Astrocyte of the hippocampus (primary cell): ENCODE results near the gene KCND1.

Source experiments
- DNase-seq: peaks from one replicate; pipeline ENCODE4 v3.0.0; 2011; ENCODE audit warnings: low read depth, low spot score

The KCND1 gene

GRCh38 chrX:48974574-48974973 lies 2.9 kb upstream of the KCND1 start:
- DNase-seq: no peak

GRCh38 chrX:48974033-48974432 lies 2.4 kb upstream of the KCND1 start:
- no peak for DNase-seq

- peak; percentile 59 for DNase-seq
These were observed 848 bp upstream of the KCND1 start for GRCh38 chrX:48972220-48973164.

- DNase-seq: no peak
These were observed 2.2 kb downstream of the KCND1 start for GRCh38 chrX:48969471-48969870.

DNA sequence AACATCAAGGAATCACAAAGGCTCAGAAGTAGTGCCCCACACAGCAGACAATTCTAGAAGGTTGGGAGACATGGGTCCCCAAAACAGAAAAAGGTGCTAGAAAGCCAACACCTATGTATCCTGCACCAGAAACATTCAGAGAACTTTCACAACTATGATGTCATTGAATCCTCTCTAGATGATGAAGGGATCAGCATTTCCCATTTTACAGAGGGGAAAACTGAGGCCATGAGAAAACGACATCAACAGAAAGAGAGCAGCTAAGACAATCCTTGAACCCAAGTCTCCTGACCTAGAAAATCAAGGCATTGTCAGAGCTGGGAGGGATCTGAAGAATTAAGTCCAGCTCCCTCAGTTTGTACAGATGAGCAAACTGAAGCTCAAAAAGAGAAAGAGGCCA lies 3.3 kb downstream of the KCND1 start:
- no peak for DNase-seq

- DNase-seq: peak; percentile 69
These were observed 4.7 kb downstream of the KCND1 start for GRCh38 chrX:48966796-48967579.

- no peak for DNase-seq
These were observed 5.7 kb downstream of the KCND1 start for GRCh38 chrX:48965959-48966358.

DNA sequence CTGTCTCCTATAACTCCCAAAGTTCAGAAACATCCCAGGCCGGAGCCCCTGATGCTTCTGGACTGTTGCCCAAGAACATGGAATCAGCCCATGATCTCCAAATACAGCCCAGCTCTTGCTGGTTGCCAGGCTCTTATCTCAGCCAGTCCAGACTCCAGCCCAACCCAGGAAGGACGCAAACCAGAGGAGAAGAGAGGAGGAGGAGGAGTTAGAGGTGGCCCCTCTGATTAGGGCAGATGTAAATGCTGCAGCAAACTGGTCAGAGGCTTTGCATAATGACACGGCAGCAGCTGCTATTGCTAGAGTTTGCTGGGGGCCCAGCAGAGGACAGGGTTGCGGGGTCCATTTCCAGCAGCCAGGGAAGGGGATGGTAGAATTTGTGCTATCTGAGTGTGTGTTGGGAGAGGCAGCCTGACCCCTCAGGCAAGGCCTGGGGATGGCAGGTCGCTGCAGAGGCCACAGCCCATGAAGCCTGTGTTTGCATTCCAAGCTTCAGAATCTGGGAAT lies 10.0 kb downstream of the KCND1 start:
- DNase-seq: no peak

GRCh38 chrX:48960291-48960690 lies 11.4 kb downstream of the KCND1 start:
- no peak for DNase-seq

DNA sequence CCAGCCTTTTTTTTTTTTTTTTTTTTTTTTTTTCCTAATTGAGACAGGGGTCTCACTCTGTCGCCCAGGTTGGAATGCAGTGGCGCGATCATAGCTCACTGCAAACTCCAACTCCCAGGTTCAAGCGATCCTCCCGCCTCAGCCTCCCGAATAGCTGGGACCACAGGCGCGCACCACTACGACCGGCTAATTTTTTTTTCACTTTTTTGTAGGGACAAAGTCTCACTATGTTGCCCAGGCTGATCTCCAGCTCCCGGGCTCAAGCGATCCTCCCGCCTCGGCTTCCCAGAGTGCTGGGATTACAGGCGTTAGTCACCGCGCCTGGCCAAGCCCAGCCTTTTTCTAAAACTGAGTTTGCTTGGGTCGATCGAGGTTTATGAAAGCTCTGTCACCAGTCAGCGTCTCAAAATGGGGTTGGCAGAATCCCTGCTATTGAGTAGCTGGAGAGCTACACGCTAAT lies 13.0 kb downstream of the KCND1 start:
- peak; percentile 65 for DNase-seq

DNA sequence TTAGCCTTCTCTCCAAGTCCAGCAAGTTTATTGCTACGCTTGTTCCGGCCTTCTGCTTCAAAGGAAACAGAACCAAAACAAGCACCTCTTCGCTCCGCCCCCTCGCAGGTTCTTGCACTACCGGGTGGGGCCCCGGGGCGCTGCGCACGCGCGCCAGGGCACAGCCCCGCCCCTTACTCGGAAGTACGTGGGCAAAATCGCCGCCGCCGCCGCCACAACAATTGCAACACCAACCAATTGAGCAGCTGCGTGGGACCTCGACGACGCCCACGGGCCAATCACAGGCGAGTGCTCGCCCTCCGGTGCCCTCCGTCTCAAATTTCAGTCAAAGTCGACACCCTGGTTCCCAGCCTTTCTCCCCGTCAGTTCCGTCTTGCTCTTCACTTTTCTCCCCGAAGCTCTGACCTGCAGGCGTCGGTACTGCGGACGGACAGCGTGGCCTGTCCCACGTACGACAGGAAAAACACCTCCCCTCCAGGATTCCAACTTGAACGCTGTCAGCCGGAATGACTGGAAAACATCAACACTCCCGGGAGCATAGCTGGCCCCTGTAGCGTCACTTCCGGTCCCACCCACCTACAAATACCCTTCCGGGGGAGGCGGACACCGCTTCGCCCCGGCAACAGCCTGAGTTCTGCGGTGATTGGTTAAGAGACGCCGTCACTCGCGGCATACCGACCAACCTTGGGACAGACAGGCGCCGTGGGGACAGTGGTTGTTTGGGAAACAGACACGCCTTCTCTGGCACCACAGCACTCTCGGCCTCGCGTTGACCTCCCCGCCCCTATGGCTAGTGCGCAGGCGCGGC lies 13.6 kb downstream of the KCND1 start:
- peak; percentile 98 for DNase-seq

- DNase-seq: no peak
These were observed 14.2 kb downstream of the KCND1 start, which contains the start of gene OTUD5 for GRCh38 chrX:48957477-48957826. Gene OTUD5, minus strand, starts transcription at chrX:48957607. Its CDS starts 37 bp downstream, at chrX:48957570.

DNA sequence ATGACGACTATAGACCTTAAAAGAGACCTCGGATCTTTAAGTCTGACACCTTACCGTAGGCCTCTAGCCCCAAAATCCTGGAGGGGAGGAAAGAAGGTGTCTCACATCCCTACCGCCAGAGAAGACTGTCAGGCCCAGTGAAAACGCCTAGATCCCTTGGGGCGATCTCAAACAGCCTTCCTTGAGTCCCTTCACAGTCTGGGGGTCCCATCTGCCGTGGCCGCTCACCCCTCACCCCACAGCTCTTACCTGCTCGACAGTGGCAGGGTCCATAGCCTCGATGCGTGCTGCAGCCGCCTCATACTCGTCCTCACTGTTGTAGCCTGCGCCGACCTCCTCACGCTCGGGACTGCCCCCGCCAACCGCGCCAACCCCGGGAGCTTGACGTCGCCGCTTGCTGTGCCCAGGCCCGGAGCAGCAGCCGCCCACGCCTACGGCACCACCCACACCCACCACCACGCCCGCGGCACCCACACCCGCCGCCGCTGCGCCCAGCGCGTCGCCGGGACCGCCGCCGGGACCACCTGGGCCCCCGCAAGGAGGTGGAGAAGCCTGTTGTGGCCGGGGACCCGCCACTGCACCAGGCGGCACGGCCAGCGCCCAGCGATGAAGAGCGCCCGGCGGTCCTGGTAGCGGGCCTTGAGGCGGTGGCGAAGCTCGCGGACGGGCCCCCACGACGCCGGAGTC lies 14.8 kb downstream of the KCND1 start:
- peak; percentile 29 for DNase-seq

DNA sequence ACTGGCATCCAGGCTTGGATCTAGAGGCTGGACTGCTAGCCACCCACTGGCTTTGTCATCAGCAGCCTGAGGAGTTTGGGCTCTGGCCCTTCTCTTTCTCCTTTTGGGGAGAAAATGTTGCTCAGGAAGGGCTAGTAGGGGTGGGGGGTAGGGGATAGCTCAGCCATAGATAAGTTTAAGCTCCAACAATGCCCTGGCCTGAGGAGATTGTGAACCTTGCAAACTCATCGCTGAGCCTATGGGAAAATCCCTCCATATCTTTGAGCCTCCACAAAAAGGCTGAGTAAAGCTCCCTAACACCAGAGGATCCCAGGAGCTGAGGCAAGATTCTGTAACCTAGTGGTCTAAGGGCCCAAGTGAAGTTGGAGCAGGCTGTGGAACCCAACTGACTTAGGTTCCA lies 23.1 kb downstream of the KCND1 start:
- DNase-seq: no peak

GRCh38 chrX:48945517-48946348 lies 25.9 kb downstream of the KCND1 start:
- DNase-seq: peak; percentile 60

DNA sequence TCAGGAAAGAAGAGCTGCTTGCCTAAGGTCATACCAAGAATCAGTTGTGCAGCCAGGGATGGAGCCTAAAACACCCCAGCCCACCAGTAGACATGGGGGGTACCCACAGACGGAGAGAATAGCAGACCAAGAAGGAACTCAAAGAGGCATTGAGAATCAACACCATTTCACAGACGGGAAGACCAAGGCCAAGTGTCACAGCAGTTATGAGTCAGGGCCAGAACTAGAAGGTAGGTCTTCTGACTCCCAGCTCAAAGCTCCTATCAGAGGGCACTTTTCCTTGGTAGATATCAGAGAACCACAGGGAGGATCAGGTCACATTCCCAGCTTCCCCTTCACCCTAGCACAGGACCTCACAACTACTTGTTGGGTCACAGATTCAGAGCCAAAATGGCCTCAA lies 28.7 kb downstream of the KCND1 start:
- DNase-seq: no peak

DNA sequence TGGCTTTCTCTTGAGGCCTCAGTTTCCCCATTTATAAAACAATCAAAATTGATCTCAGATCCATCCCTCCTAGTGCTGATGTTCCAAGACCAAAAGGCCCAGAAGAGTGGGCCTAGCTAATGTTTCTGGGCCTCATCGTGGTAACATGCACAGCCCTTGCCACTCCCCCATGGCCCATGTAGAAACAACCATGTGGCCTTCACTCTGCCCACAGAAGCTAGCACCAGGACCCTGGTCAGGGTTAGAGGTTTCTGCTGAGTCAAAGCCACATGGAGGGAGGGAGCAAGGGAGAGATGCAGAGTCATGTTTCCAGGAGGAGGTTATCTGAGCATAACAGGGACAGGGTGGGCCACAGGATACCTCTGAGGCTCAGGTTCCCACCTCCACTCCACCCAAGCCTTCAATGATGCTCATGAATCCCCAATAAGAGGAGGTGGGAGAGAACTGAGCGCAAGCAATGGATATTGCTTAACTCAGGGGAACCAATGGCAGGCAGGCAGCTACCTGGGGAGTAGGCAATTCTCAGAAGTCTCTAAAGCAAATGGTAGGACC lies 31.2 kb downstream of the KCND1 start:
- no peak for DNase-seq

GRCh38 chrX:48939524-48940228 lies 32.0 kb downstream of the KCND1 start:
- no peak for DNase-seq
